SH-SY5Y (cell line): ENCODE measurements around the gene ZNF280A.

Experiments
- GATA2 ChIP-seq: IDR thresholded peaks from 2 replicates; pipeline ENCODE4 v1.6.1; 2011; ENCODE audit warnings: mild to moderate bottlenecking, low read depth, low read length
- GATA3 ChIP-seq: IDR thresholded peaks from 2 replicates; pipeline ENCODE4 v1.6.1; 2011; ENCODE audit warnings: low read depth, mild to moderate bottlenecking, low read length, moderate library complexity

GRCh38 chr22:22465094-22465602, 54.9 kb downstream of the ZNF280A start:
- TF ChIP-seq GATA3 (no peak), GATA2 (no peak)
